Colonic mucosa (tissue), 4 donors: ENCODE data around the gene TCP11L1. TPM values are rescaled to one million over a fixed set of nuclear protein-coding genes. Genes with fewer than 3 reads are reported as not detected.

ENCODE experiments used
- DNase-seq: peaks from one replicate; pipeline ENCODE4 v3.0.0-alpha.2; 2020
- H3K27ac ChIP-seq: fragments of 200-600 bp; one replicate; pipeline ENCODE4 v1.8.0; 2021
- H3K27me3 ChIP-seq: fragments of 200-600 bp; one replicate; pipeline ENCODE4 v1.8.0; 2021
- H3K36me3 ChIP-seq: fragments of 200-600 bp; one replicate; pipeline ENCODE4 v1.8.0; 2021
- H3K4me1 ChIP-seq: fragments of 200-600 bp; one replicate; pipeline ENCODE4 v1.8.0; 2021; ENCODE audit warnings: mild to moderate bottlenecking
- H3K4me3 ChIP-seq: fragments of 200-600 bp; one replicate; pipeline ENCODE4 v1.8.0; 2021
- H3K9ac ChIP-seq, 2 donors: one replicate each; pipeline ENCODE4 v1.7.0; 2013; ENCODE audit warnings: control low read depth in 2 of 2, low read depth in 2 of 2, low read length in 2 of 2
- H3K9me3 ChIP-seq: fragments of 200-600 bp; one replicate; pipeline ENCODE4 v1.8.0; 2021
- CTCF ChIP-seq: fragments of 200-600 bp; IDR thresholded peaks from one replicate; pipeline ENCODE4 v1.8.0; 2022; ENCODE audit warnings: antibody characterized with exemption, mild to moderate bottlenecking
- intact Hi-C: fragments of 100-400 bp; cut with DNase I; formaldehyde crosslinking; loops from one replicate; pipeline ENCODE4 v1.14.1; 2022
- total RNA-seq, 2 donors: library from RNA; stranded (reverse); fragmentation: NEBNext Ultra II Directional in 1 of 2; extraction: Animal tissue kit (Norgen Biotek cat#: 25700) in 1 of 2; gene quantifications; one replicate each; pipeline ENCODE4 v1.2.1, GENCODE V29; 2021
- donor health status: healthy.
- donor health status: DM: no; HTN: no; CAD: no.
- donor health status: DM: no; HTN: no; CAD: no.

Gene TCP11L1
- total RNA-seq, 2 donors from 2014 or later: 14.5 to 17.9 TPM

GRCh38 chr11:33015621-33016551 is 23.5 kb upstream of the TCP11L1 start, which contains the start of gene DEPDC7:
Gene DEPDC7, plus strand, starts transcription at chr11:33015878. Its CDS starts 78 bp downstream, at chr11:33015956.
- intact Hi-C loops: no loop called here
- TF ChIP-seq CTCF: no peak
- Histone ChIP-seq H3K9ac (peak within 1 kb of the TSS in 1 of 2 donors; percentile 71), H3K9me3 (no peaks in the 10 kb centered on the region), H3K4me1 (peaks cover 3% of the 10 kb centered on the region), H3K27ac (peak within 1 kb of the TSS; percentile 25), H3K36me3 (no peaks in the 10 kb centered on the region), H3K27me3 (no peaks in the 10 kb centered on the region), H3K4me3 (peak within 1 kb of the TSS; percentile 44)
- DNase-seq: peak; percentile 95

- Histone ChIP-seq H3K4me1 (peaks cover 3% of the 10 kb centered on the region), H3K9me3 (no peaks in the 10 kb centered on the region), H3K27ac (no peak overlapping the region), H3K27me3 (no peaks in the 10 kb centered on the region), H3K4me3 (peak overlapping the region; percentile 44), H3K36me3 (no peaks in the 10 kb centered on the region), H3K9ac (peak overlapping the region in 1 of 2 donors; percentile 71)
- no peak for DNase-seq
- no peak for TF ChIP-seq CTCF
- intact Hi-C loops: no loop called here
Observed at GRCh38 chr11:33016654-33017053, 22.7 kb upstream of the TCP11L1 start.

GRCh38 chr11:33017478-33017877 is 21.9 kb upstream of the TCP11L1 start:
- peak overlapping the region in 1 of 2 donors; percentile 38 for H3K9ac ChIP-seq
- no peaks in the 10 kb centered on the region for H3K27me3 ChIP-seq
- peaks cover 3% of the 10 kb centered on the region for H3K4me1 ChIP-seq
- no peak for DNase-seq
- H3K9me3 ChIP-seq: no peaks in the 10 kb centered on the region
- no peak overlapping the region for H3K27ac ChIP-seq
- intact Hi-C loops: no loop called here
- TF ChIP-seq CTCF: no peak
- H3K4me3 ChIP-seq: no peak overlapping the region
- no peaks in the 10 kb centered on the region for H3K36me3 ChIP-seq

- Histone ChIP-seq H3K36me3 (no peaks in the 10 kb centered on the region), H3K27me3 (no peaks in the 10 kb centered on the region), H3K4me1 (peaks cover 3% of the 10 kb centered on the region), H3K27ac (no peak overlapping the region), H3K4me3 (no peak overlapping the region), H3K9me3 (no peaks in the 10 kb centered on the region), H3K9ac (no peak overlapping the region)
- DNase-seq: no peak
- TF ChIP-seq CTCF: no peak
- intact Hi-C loops: no loop called here
Observed at GRCh38 chr11:33017965-33018364, 21.4 kb upstream of the TCP11L1 start.

- no peaks in the 10 kb centered on the region for H3K9me3 ChIP-seq
- no peak overlapping the region for H3K9ac ChIP-seq
- peaks cover 3% of the 10 kb centered on the region for H3K4me1 ChIP-seq
- no peaks in the 10 kb centered on the region for H3K27me3 ChIP-seq
- no peak for DNase-seq
- TF ChIP-seq CTCF: no peak
- H3K27ac ChIP-seq: no peak overlapping the region
- intact Hi-C loops: no loop called here
- no peaks in the 10 kb centered on the region for H3K36me3 ChIP-seq
- H3K4me3 ChIP-seq: no peak overlapping the region
Observed at GRCh38 chr11:33018840-33019239, 20.5 kb upstream of the TCP11L1 start.
